SK-N-SH treated with all-trans-retinoic acid at 6 μM for 48 hours (cell line): ENCODE data around the gene NAP1L4.

ENCODE experiments used
- ARNTL ChIP-seq: fragments of 450-650 bp; formaldehyde crosslinking; IDR thresholded peaks from 2 replicates; pipeline ENCODE4 v1.5.0; 2020; ENCODE audit warnings: low read depth, mild to moderate bottlenecking, moderate library complexity, borderline replicate concordance
- BACH2 ChIP-seq: fragments of 250-450 bp; sonication (Bioruptor Pico); IDR thresholded peaks from 2 replicates; pipeline ENCODE4 v1.9.0; 2021; ENCODE audit warnings: mild to moderate bottlenecking, borderline replicate concordance
- CSDC2 ChIP-seq: fragments of 250-450 bp; sonication (Bioruptor Pico); IDR thresholded peaks from 2 replicates; pipeline ENCODE4 v1.5.0; 2020; ENCODE audit warnings: mild to moderate bottlenecking, moderate library complexity
- OSR1 ChIP-seq: fragments of 250-450 bp; sonication (Bioruptor Pico); IDR thresholded peaks from 2 replicates; pipeline ENCODE4 v1.8.0; 2022; ENCODE audit warnings: moderate library complexity, mild to moderate bottlenecking, inconsistent platforms
- PATZ1 ChIP-seq: fragments of 250-450 bp; sonication (Bioruptor Pico); IDR thresholded peaks from 2 replicates; pipeline ENCODE4 v1.8.0; 2020; ENCODE audit warnings: mild to moderate bottlenecking, moderate library complexity, borderline replicate concordance
- PPARA ChIP-seq: fragments of 250-450 bp; sonication (Bioruptor Pico); IDR thresholded peaks from 2 replicates; pipeline ENCODE4 v1.5.0; 2020; ENCODE audit warnings: mild to moderate bottlenecking, borderline replicate concordance
- RARB ChIP-seq: fragments of 250-450 bp; sonication (Bioruptor Pico); IDR thresholded peaks from 2 replicates; pipeline ENCODE4 v1.8.0; 2021; ENCODE audit warnings: mild to moderate bottlenecking, moderate library complexity
- TOX ChIP-seq: fragments of 250-450 bp; sonication (Bioruptor Pico); IDR thresholded peaks from 2 replicates; pipeline ENCODE4 v1.8.0; 2021; ENCODE audit warnings: mild to moderate bottlenecking, moderate library complexity, borderline replicate concordance
- ZC3H10 ChIP-seq: fragments of 250-450 bp; sonication (Bioruptor Pico); IDR thresholded peaks from 2 replicates; pipeline ENCODE4 v1.5.1; 2021; ENCODE audit warnings: mild to moderate bottlenecking, moderate library complexity
- ZFP30 ChIP-seq: fragments of 450-650 bp; formaldehyde crosslinking; IDR thresholded peaks from 2 replicates; pipeline ENCODE4 v1.5.0; 2022; ENCODE audit warnings: mild to moderate bottlenecking, moderate library complexity
- TF ChIP-seq, protein P1 (sequence below): fragments of 250-450 bp; sonication (Bioruptor Pico); IDR thresholded peaks from 2 replicates; pipeline ENCODE4 v1.5.1; 2020; ENCODE audit warnings: low read depth, mild to moderate bottlenecking, moderate library complexity

GRCh38 chr11:3020011-3020410, 27.9 kb upstream of the NAP1L4 start:
- TF ChIP-seq PPARA (no peak), RARB (no peak), TOX (CRISPR knock-in tag) (no peak), ZFP30 (CRISPR knock-in tag) (no peak), ZC3H10 (CRISPR knock-in tag) (no peak), OSR1 (CRISPR knock-in tag) (no peak), PATZ1 (CRISPR knock-in tag) (no peak), BACH2 (CRISPR knock-in tag) (no peak), ARNTL (CRISPR knock-in tag) (no peak), CSDC2 (CRISPR knock-in tag) (no peak)
- TF ChIP-seq, protein P1, sequence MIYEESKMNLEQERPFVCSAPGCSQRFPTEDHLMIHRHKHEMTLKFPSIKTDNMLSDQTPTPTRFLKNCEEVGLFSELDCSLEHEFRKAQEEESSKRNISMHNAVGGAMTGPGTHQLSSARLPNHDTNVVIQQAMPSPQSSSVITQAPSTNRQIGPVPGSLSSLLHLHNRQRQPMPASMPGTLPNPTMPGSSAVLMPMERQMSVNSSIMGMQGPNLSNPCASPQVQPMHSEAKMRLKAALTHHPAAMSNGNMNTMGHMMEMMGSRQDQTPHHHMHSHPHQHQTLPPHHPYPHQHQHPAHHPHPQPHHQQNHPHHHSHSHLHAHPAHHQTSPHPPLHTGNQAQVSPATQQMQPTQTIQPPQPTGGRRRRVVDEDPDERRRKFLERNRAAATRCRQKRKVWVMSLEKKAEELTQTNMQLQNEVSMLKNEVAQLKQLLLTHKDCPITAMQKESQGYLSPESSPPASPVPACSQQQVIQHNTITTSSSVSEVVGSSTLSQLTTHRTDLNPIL, result no peak
